ENCODE measurements around the gene ELK4. TPM values are rescaled to one million over a fixed set of nuclear protein-coding genes. Genes with fewer than 3 reads are reported as not detected.

Gene ELK4
- total and polyA plus RNA-seq, 2 donors (not counting 1 experiment from before 2014, with no cell fraction given), result 11.7 to 11.8 TPM

GRCh38 chr1:205620269-205620668 lies 11.5 kb downstream of the ELK4 start:
- TF ChIP-seq EZH2 (IDR thresholded peaks at IDR 0.05; ENCODE audit: low read length, missing control alignments), result no peak
- no peak for TF ChIP-seq CTCF (conservative IDR thresholded peaks at IDR 0.05 in 1 of 2, IDR thresholded peaks at IDR 0.05 in 1 of 2; ENCODE audit: low read depth in 1 of 2, low read length in 2 of 2)

GRCh38 chr1:205619376-205619775 lies 12.4 kb downstream of the ELK4 start:
- Histone ChIP-seq H3K4me3 (replicated peaks in 1 of 4; ENCODE audit: control extremely low read depth in 1 of 4, insufficient read depth in 1 of 4, low read depth in 3 of 4, low read length in 4 of 4) (no peak overlapping the region), H3K36me3 (ENCODE audit: control insufficient read depth, insufficient read depth, low read length) (peaks cover 3% of the 10 kb centered on the region), H3K27ac (ENCODE audit: insufficient read depth, low read length) (no peak overlapping the region), H3K4me2 (ENCODE audit: extremely low read depth, insufficient read depth, low read length) (no peak overlapping the region), H3K27me3 (ENCODE audit: control insufficient read depth, insufficient read depth, low read length) (no peaks in the 10 kb centered on the region), H3K9ac (ENCODE audit: insufficient read depth, low read length) (no peak overlapping the region), H2AFZ (ENCODE audit: low read length) (no peak overlapping the region), H4K20me1 (ENCODE audit: control insufficient read depth, extremely low read depth, insufficient read depth, low read length) (no peaks in the 10 kb centered on the region), H3K79me2 (ENCODE audit: control insufficient read depth, insufficient read depth, low read length) (peaks cover 8% of the 10 kb centered on the region), H3K4me1 (ENCODE audit: control insufficient read depth, extremely low read depth, insufficient read depth, low read length) (no peaks in the 10 kb centered on the region), H3K9me3 (ENCODE audit: control insufficient read depth, insufficient read depth, low read depth, low read length) (no peaks in the 10 kb centered on the region)
- TF ChIP-seq CTCF (conservative IDR thresholded peaks at IDR 0.05 in 1 of 2, IDR thresholded peaks at IDR 0.05 in 1 of 2; ENCODE audit: low read depth in 1 of 2, low read length in 2 of 2), result no peak
- TF ChIP-seq EZH2 (IDR thresholded peaks at IDR 0.05; ENCODE audit: low read length, missing control alignments), result no peak
- DNase-seq (ENCODE audit: low read depth in 2 of 2), result no peak

More at GRCh38 chr1:205620269-205620668, 11.5 kb downstream of the ELK4 start:
- no peaks in the 10 kb centered on the region for H3K27me3 ChIP-seq (ENCODE audit: control insufficient read depth, insufficient read depth, low read length)
- H3K4me1 ChIP-seq (ENCODE audit: control insufficient read depth, extremely low read depth, insufficient read depth, low read length), result no peaks in the 10 kb centered on the region
- no peaks in the 10 kb centered on the region for H3K9me3 ChIP-seq (ENCODE audit: control insufficient read depth, insufficient read depth, low read depth, low read length)
- H3K4me3 ChIP-seq (replicated peaks in 1 of 4; ENCODE audit: control extremely low read depth in 1 of 4, insufficient read depth in 1 of 4, low read depth in 3 of 4, low read length in 4 of 4), result no peak overlapping the region
- H3K4me2 ChIP-seq (ENCODE audit: extremely low read depth, insufficient read depth, low read length), result no peak overlapping the region
- H3K36me3 ChIP-seq (ENCODE audit: control insufficient read depth, insufficient read depth, low read length), result peaks cover 3% of the 10 kb centered on the region
- no peak overlapping the region for H2AFZ ChIP-seq (ENCODE audit: low read length)
- H3K79me2 ChIP-seq (ENCODE audit: control insufficient read depth, insufficient read depth, low read length), result peaks cover 9% of the 10 kb centered on the region
- DNase-seq (ENCODE audit: low read depth in 2 of 2), result no peak
- H4K20me1 ChIP-seq (ENCODE audit: control insufficient read depth, extremely low read depth, insufficient read depth, low read length), result no peaks in the 10 kb centered on the region
- H3K27ac ChIP-seq (ENCODE audit: insufficient read depth, low read length), result no peak overlapping the region
- no peak overlapping the region for H3K9ac ChIP-seq (ENCODE audit: insufficient read depth, low read length)

DNA sequence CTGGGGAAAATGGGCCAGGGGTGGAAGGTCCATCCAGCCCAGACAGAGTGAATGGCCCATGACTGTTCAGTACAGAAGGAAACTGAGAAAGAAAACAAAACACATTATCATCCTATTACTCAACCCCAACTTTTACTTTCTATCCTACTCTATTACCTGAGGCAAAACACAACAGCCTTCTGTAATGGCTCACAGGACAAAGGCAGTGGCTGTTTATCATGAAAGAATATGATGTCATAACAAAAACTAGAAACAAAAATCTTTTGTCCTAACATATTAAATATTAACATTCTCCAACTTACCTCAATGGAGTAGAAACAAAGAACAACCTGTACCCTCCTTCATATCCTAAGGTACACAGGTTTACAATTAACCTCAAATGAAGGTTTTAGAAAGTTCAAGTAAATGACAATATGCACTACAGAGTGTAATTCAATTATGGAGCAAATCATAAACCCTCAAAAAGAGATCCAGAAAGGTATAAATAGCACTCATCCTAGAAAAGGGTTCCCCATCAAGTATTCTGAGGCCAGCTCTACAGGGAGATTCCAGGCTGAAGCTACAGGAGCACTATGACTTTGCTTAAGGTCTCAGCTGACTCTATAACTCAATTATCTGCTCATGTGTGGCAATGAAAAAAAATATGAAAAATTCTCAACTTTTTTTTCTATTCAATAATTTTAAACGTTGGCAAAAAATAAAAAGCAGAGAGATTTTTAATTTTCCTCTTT lies 15.1 kb downstream of the ELK4 start:
- H2AFZ ChIP-seq (ENCODE audit: low read length), result no peak overlapping the region
- H3K9me3 ChIP-seq (ENCODE audit: control insufficient read depth, insufficient read depth, low read depth, low read length), result no peaks in the 10 kb centered on the region
- H3K79me2 ChIP-seq (ENCODE audit: control insufficient read depth, insufficient read depth, low read length), result peaks cover 3% of the 10 kb centered on the region
- no peaks in the 10 kb centered on the region for H3K27me3 ChIP-seq (ENCODE audit: control insufficient read depth, insufficient read depth, low read length)
- no peaks in the 10 kb centered on the region for H4K20me1 ChIP-seq (ENCODE audit: control insufficient read depth, extremely low read depth, insufficient read depth, low read length)
- no peak overlapping the region for H3K9ac ChIP-seq (ENCODE audit: insufficient read depth, low read length)
- H3K27ac ChIP-seq (ENCODE audit: insufficient read depth, low read length), result no peak overlapping the region
- H3K4me2 ChIP-seq (ENCODE audit: extremely low read depth, insufficient read depth, low read length), result no peak overlapping the region
- no peak overlapping the region for H3K4me3 ChIP-seq (replicated peaks in 1 of 4; ENCODE audit: control extremely low read depth in 1 of 4, insufficient read depth in 1 of 4, low read depth in 3 of 4, low read length in 4 of 4)
- no peak for DNase-seq (ENCODE audit: low read depth in 2 of 2)
- H3K36me3 ChIP-seq (ENCODE audit: control insufficient read depth, insufficient read depth, low read length), result peaks cover 4% of the 10 kb centered on the region
- TF ChIP-seq EZH2 (IDR thresholded peaks at IDR 0.05; ENCODE audit: low read length, missing control alignments) (no peak), CTCF (conservative IDR thresholded peaks at IDR 0.05 in 1 of 2, IDR thresholded peaks at IDR 0.05 in 1 of 2; ENCODE audit: low read depth in 1 of 2, low read length in 2 of 2) (no peak)
- no peaks in the 10 kb centered on the region for H3K4me1 ChIP-seq (ENCODE audit: control insufficient read depth, extremely low read depth, insufficient read depth, low read length)
